Hepatocyte (in vitro differentiated cells): ENCODE results near the gene TMEM237. TPM values are rescaled to one million over a fixed set of nuclear protein-coding genes. Genes with fewer than 3 reads are reported as not detected.

Experiments used
- DNase-seq: peaks from one replicate; pipeline ENCODE4 v3.0.0-alpha.2; 2016; ENCODE audit warnings: low spot score
- H2AFZ ChIP-seq: fragments of 200-600 bp; sonication (generic); 2 replicates; pipeline ENCODE4 v1.6.0; 2016; ENCODE audit warnings: antibody characterized with exemption, mild to moderate bottlenecking
- H3K27ac ChIP-seq: fragments of 200-600 bp; sonication (generic); 2 replicates; pipeline ENCODE4 v1.5.1; 2016; ENCODE audit warnings: mild to moderate bottlenecking
- H3K27me3 ChIP-seq: fragments of 200-600 bp; sonication (generic); 2 replicates; pipeline ENCODE4 v1.6.1; 2016
- H3K36me3 ChIP-seq: fragments of 200-600 bp; sonication (generic); replicated peaks from 2 replicates; pipeline ENCODE4 v1.5.1; 2016; ENCODE audit warnings: low read depth; ENCODE audit not compliant: insufficient read depth
- H3K4me1 ChIP-seq: fragments of 200-600 bp; sonication (generic); 2 replicates; pipeline ENCODE4 v1.5.1; 2016; ENCODE audit warnings: mild to moderate bottlenecking, moderate library complexity; ENCODE audit not compliant: insufficient read depth
- H3K4me2 ChIP-seq: fragments of 200-600 bp; sonication (generic); 2 replicates; pipeline ENCODE4 v1.6.0; 2016
- H3K4me3 ChIP-seq: fragments of 200-600 bp; sonication (generic); 2 replicates; pipeline ENCODE4 v1.5.1; 2016; ENCODE audit warnings: mild to moderate bottlenecking
- H3K79me2 ChIP-seq: fragments of 200-600 bp; sonication (generic); 2 replicates; pipeline ENCODE4 v1.6.0; 2017; ENCODE audit warnings: mild to moderate bottlenecking
- H3K9me2 ChIP-seq: fragments of 200-600 bp; sonication (generic); replicated peaks from 2 replicates; pipeline ENCODE4 v1.6.0; 2017; ENCODE audit warnings: mild to moderate bottlenecking; ENCODE audit not compliant: insufficient read depth
- H3K9me3 ChIP-seq: fragments of 200-600 bp; sonication (generic); 2 replicates; pipeline ENCODE4 v1.5.1; 2016; ENCODE audit warnings: low read depth, mild to moderate bottlenecking
- H4K20me1 ChIP-seq: fragments of 200-600 bp; sonication (generic); 2 replicates; pipeline ENCODE4 v1.6.0; 2016; ENCODE audit warnings: mild to moderate bottlenecking; ENCODE audit not compliant: insufficient read depth, poor library complexity, severe bottlenecking
- EZH2 ChIP-seq: fragments of 200-600 bp; sonication (generic); IDR thresholded peaks from 2 replicates; pipeline ENCODE4 v1.6.1; 2016; ENCODE audit warnings: antibody characterized with exemption, mild to moderate bottlenecking, borderline replicate concordance
- EZH2phosphoT487 ChIP-seq: fragments of 200-600 bp; sonication (generic); IDR thresholded peaks from one replicate; pipeline ENCODE4 v1.6.1; 2018; ENCODE audit warnings: antibody characterized with exemption, mild to moderate bottlenecking, low read depth, moderate library complexity; ENCODE audit not compliant: unreplicated experiment, severe bottlenecking
- WGBS: methylation state at CpG from one replicate; pipeline ENCODE4 v1.1.6; 2016; ENCODE audit warnings: low lambda C conversion rate; ENCODE audit errors: missing lambda C conversion rate; 5-methylcytosine and 5-hydroxymethylcytosine counted together
- polyA plus RNA-seq: library from polyadenylated mRNA; unstranded; fragments of >200 nt; fragmentation: Nextera tagmentation; extraction: Ambion mirVana; gene quantifications from 2 replicates; pipeline ENCODE4 v1.2.1, GENCODE V29; 2016
- total RNA-seq: library from RNA; depleted of rRNA; stranded (reverse); fragments of >200 nt; gene quantifications from 2 replicates; pipeline ENCODE4 v1.2.3, GENCODE V29; 2014
- TF ChIP-seq, protein P1 (sequence below): fragments of 200-600 bp; sonication (generic); IDR thresholded peaks from 2 replicates; pipeline ENCODE4 v1.5.1; 2016; ENCODE audit warnings: antibody characterized with exemption, mild to moderate bottlenecking; ENCODE audit not compliant: poor library complexity

TMEM237 gene
- total and polyA plus RNA-seq, 2 experiments from 2014 or later = 26.9 to 33.6 TPM

DNA sequence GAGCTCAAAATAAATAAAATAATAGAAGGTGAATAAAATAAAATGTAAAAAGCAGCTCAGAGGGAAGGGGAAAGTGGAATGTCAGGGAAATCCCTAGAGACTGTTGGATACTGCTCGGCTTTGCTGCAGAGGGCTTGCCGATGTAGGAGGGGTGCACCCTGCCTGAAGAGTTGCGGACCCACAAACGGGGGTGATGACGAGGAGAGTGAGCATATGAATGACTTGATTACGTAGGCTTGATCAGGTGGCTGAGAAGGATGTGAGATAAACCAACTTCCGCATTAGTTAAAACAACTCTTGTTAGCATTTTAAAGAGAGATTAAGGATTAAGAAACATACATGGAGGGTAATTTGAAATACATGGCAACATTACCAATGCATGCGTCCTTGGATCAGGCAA is 21.0 kb upstream of the TMEM237 start:
- H3K27me3 ChIP-seq = no peaks in the 10 kb centered on the region
- 82% methylated on average over 8 of the region's 8 CpGs for WGBS
- no peak for TF ChIP-seq EZH2phosphoT487
- no peak for TF ChIP-seq EZH2
- TF ChIP-seq, protein P1, sequence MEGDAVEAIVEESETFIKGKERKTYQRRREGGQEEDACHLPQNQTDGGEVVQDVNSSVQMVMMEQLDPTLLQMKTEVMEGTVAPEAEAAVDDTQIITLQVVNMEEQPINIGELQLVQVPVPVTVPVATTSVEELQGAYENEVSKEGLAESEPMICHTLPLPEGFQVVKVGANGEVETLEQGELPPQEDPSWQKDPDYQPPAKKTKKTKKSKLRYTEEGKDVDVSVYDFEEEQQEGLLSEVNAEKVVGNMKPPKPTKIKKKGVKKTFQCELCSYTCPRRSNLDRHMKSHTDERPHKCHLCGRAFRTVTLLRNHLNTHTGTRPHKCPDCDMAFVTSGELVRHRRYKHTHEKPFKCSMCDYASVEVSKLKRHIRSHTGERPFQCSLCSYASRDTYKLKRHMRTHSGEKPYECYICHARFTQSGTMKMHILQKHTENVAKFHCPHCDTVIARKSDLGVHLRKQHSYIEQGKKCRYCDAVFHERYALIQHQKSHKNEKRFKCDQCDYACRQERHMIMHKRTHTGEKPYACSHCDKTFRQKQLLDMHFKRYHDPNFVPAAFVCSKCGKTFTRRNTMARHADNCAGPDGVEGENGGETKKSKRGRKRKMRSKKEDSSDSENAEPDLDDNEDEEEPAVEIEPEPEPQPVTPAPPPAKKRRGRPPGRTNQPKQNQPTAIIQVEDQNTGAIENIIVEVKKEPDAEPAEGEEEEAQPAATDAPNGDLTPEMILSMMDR = no peak
- H3K4me2 ChIP-seq = no peak overlapping the region
- H3K36me3 ChIP-seq = no peaks in the 10 kb centered on the region
- no peak overlapping the region for H2AFZ ChIP-seq
- no peaks in the 10 kb centered on the region for H3K9me3 ChIP-seq
- H3K4me1 ChIP-seq = no peaks in the 10 kb centered on the region
- no peak for DNase-seq
- H3K9me2 ChIP-seq = no peaks in the 10 kb centered on the region
- no peaks in the 10 kb centered on the region for H3K79me2 ChIP-seq
- no peak overlapping the region for H3K4me3 ChIP-seq
- no peaks in the 10 kb centered on the region for H4K20me1 ChIP-seq
- no peak overlapping the region for H3K27ac ChIP-seq

DNA sequence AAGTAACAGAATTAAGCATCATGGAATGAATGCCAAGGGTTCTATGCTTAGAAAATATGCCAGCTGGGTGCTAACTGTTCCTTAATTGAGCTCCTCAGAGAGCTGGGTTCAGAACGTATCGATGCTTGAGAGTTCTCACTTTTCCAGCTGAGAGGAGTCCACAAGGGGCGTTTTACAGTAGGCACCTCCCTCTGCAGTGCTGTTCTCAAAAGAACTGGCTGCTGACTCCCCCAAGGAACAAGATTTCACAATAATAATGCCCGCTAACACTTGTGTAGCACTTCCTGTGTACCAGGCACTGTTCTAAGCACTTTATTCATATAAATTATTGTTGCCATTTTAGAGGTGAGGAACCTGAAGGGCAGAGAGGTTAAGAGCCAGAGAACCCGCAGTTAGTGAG is 18.1 kb upstream of the TMEM237 start:
- Histone ChIP-seq H4K20me1 (no peaks in the 10 kb centered on the region), H3K9me2 (no peaks in the 10 kb centered on the region), H3K4me1 (no peaks in the 10 kb centered on the region), H3K4me2 (no peak overlapping the region), H3K79me2 (no peaks in the 10 kb centered on the region), H3K4me3 (no peak overlapping the region), H3K27me3 (no peaks in the 10 kb centered on the region), H3K36me3 (no peaks in the 10 kb centered on the region), H2AFZ (no peak overlapping the region), H3K27ac (no peak overlapping the region), H3K9me3 (no peaks in the 10 kb centered on the region)
- no peak for TF ChIP-seq EZH2phosphoT487
- TF ChIP-seq, protein P1 = no peak
- DNase-seq = no peak
- 61% methylated on average over 5 of the region's 5 CpGs for WGBS

DNA sequence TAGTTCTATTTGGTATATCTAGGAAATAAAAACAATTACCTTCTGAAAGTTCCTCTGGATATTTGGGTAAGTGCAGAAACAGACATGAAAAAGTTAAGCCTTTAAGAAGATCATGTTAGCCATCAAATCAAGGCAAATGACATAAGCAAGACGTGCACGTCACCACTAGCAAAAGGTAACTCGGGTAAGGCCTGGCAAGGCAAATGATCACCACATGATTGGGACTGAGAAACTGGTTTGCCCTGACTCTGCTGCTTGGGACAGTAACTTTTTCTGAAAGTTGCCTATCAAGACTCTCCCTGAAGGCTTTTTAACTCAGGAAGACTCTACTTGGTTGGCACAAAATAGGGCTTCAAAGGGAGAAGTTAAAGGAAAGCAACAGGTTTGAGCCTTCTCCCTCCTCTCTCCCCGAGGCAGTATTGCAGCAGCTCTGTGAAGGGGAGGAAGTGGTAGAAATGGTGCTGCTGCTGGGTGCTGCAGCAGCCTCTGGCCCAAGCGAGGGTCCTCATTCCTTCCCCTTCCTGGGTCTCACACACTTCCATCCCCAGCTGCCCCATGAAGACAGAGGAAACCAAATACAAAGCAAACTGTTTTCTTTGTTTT is 17.1 kb upstream of the TMEM237 start:
- Histone ChIP-seq H3K4me2 (no peak overlapping the region), H3K27ac (no peak overlapping the region), H4K20me1 (no peaks in the 10 kb centered on the region), H3K4me3 (no peak overlapping the region), H3K9me3 (no peaks in the 10 kb centered on the region), H3K9me2 (no peaks in the 10 kb centered on the region), H2AFZ (no peak overlapping the region), H3K36me3 (no peaks in the 10 kb centered on the region), H3K4me1 (no peaks in the 10 kb centered on the region), H3K79me2 (no peaks in the 10 kb centered on the region), H3K27me3 (no peaks in the 10 kb centered on the region)
- WGBS = 71% methylated on average over 5 of the region's 5 CpGs
- DNase-seq = no peak
- TF ChIP-seq EZH2 = no peak
- TF ChIP-seq EZH2phosphoT487 = no peak
- TF ChIP-seq, protein P1 = no peak
